Esophagus (tissue), 2 donors: ENCODE results near the gene FBLN2. TPM values are rescaled to one million over a fixed set of nuclear protein-coding genes. Genes with fewer than 3 reads are reported as not detected.

Experiments used
- H3K27ac ChIP-seq, 2 donors: one replicate each; pipeline ENCODE4 v1.5.1; 2013; ENCODE audit warnings: low read depth in 2 of 2, mild to moderate bottlenecking in 2 of 2, inconsistent platforms in 1 of 2, low read length in 1 of 2, moderate library complexity in 1 of 2
- H3K27me3 ChIP-seq, 2 donors: one replicate each; pipeline ENCODE4 v1.6.1; 2013; ENCODE audit warnings: low read length in 2 of 2, control low read depth in 1 of 2, mild to moderate bottlenecking in 1 of 2; ENCODE audit not compliant: insufficient read depth in 2 of 2, control insufficient read depth in 1 of 2
- H3K36me3 ChIP-seq, 2 donors: one replicate each; pipeline ENCODE4 v1.6.1; 2013; ENCODE audit warnings: low read length in 1 of 2; ENCODE audit not compliant: control insufficient read depth in 2 of 2, insufficient read depth in 2 of 2
- H3K4me1 ChIP-seq, 2 donors: one replicate each; pipeline ENCODE4 v1.6.1; 2013; ENCODE audit warnings: low read length in 1 of 2; ENCODE audit not compliant: control insufficient read depth in 2 of 2, insufficient read depth in 2 of 2
- H3K4me3 ChIP-seq, 2 donors: one replicate each; pipeline ENCODE4 v1.5.1; 2013; ENCODE audit warnings: low read length in 2 of 2, mild to moderate bottlenecking in 2 of 2, low read depth in 1 of 2, moderate library complexity in 1 of 2
- H3K9me3 ChIP-seq, 2 donors: one replicate each; pipeline ENCODE4 v1.6.1; 2013; ENCODE audit warnings: mild to moderate bottlenecking in 2 of 2, low read depth in 1 of 2, low read length in 1 of 2, moderate library complexity in 1 of 2; ENCODE audit not compliant: control insufficient read depth in 2 of 2, insufficient read depth in 1 of 2
- WGBS, 2 donors: extraction: QIAGEN DNeasy Blood & Tissue Kit; methylation state at CpG; one replicate each; pipeline ENCODE4 v1.1.7; 2013; 5-methylcytosine and 5-hydroxymethylcytosine counted together
- polyA plus RNA-seq, 2 donors: library from polyadenylated mRNA; stranded (reverse); fragments of 200-250 nt; gene quantifications; one replicate each; pipeline ENCODE4 v1.2.3, GENCODE V29; 2013
- donor health status: healthy with polysubstance abuse.
- donor health status: Bipolar disorder and iron deficiency.

Gene FBLN2
- polyA plus RNA-seq, 2 donors = 2.7 to 6.0 TPM

DNA sequence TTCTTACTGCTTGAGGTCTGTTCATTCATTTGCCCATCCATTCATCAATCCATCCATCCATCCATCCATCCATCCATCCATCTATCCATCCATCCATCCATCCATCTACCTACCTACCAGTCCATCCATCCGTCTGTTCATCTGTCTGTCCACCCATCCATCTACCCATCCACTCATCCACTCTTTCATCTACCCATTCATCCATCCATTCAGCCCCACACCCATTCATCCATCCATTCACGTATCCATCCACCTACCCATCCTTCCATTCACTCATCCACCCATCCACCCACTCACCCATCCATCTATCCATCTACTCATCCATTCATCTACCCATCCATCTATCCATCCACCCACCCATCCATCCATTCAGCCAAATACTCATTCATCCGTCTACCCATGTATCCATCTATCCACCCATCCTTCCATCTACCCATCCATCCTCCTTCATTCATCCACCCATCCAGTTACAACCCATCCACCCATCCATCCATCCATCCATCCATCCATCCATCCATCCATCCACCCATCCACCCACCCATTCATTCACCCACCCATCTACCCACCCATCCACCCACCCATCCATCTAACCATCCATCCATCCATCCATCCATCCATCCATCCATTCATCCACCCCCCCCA is 68.3 kb downstream of the FBLN2 start:
- Histone ChIP-seq H3K27me3 (no peaks in the 10 kb centered on the region), H3K27ac (no peak overlapping the region), H3K36me3 (peaks cover 0 to 2% of the 10 kb centered on the region in 2 donors), H3K4me1 (peaks cover 0 to 3% of the 10 kb centered on the region in 2 donors), H3K4me3 (no peak overlapping the region), H3K9me3 (peaks cover 2 to 8% of the 10 kb centered on the region in 2 donors)
- WGBS, 2 donors = 88 to 93% methylated on average over 3 of the region's 3 CpGs

DNA sequence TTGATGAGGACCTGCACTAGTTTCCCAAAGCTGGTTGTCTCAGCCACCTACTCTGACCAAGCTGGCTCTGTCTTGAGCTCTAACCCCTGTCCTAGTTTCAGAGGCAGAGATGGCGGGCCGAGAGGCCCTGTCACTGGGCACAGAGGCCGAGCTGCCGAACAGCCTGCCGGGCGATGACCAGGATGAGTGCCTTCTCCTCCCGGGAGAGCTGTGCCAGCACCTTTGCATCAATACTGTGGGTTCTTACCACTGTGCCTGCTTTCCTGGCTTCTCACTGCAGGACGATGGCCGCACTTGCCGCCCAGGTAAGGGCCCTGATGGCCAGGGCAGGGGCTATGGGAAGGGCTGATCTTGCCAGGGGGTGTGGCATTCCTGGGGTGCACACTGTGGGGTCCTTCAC is 69.1 kb downstream of the FBLN2 start:
- Histone ChIP-seq H3K4me1 (peaks cover 0 to 11% of the 10 kb centered on the region in 2 donors), H3K9me3 (peaks cover 2 to 6% of the 10 kb centered on the region in 2 donors), H3K4me3 (no peak overlapping the region), H3K36me3 (peaks cover 0 to 4% of the 10 kb centered on the region in 2 donors), H3K27me3 (no peaks in the 10 kb centered on the region), H3K27ac (no peak overlapping the region)
- 95% methylated on average over 10 of the region's 10 CpGs for WGBS, 2 donors

DNA sequence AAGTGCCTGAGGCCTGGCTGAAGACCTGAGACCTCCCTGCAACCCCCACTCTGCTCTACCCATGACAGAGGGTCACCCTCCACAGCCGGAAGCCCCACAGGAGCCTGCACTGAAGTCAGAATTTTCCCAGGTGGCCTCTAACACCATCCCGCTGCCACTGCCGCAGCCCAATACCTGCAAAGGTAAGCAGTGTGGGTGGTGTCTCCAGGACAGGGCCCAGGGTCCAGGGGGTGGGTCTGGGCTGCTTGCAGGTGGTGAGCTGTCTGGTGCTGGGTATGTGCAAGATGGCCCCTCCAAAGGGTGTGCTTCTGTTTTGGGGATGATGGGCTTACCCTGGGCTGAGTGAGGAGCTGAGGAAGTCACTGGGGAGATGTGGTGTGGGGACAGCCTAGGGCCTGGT is 69.9 kb downstream of the FBLN2 start:
- H3K36me3 ChIP-seq = peaks cover 0 to 7% of the 10 kb centered on the region in 2 donors
- peaks cover 0 to 17% of the 10 kb centered on the region in 2 donors for H3K4me1 ChIP-seq
- H3K27ac ChIP-seq = no peak overlapping the region
- no peak overlapping the region for H3K4me3 ChIP-seq
- H3K9me3 ChIP-seq = peaks cover 2 to 6% of the 10 kb centered on the region in 2 donors
- H3K27me3 ChIP-seq = no peaks in the 10 kb centered on the region
- 96 to 100% methylated on average over 3 of the region's 3 CpGs for WGBS, 2 donors

DNA sequence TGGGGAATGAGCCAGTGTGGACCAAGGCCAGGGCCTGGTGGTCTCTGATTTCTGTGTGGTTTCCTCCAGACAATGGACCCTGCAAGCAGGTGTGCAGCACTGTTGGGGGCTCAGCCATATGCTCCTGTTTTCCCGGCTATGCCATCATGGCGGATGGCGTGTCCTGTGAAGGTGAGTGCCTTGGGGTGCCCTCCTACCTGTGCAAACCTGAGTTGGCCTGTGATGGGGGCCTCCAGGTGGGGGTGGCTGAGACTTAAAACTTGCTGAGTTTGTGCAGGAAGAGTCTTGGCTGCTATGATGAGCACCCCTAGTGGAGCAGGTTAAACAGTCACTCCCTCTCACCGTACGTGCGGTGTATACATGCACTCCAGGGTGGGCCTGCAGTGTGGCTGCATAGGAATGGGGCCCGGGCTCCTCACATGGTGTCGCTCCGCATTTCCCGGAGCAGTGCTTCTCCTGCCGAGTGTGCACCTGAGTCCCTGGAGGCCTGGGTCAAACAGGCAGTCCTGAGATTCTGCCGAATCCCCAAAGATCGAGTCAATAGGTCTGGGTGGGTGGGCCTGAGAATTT is 70.8 kb downstream of the FBLN2 start:
- Histone ChIP-seq H3K36me3 (peaks cover 0 to 7% of the 10 kb centered on the region in 2 donors), H3K27me3 (no peaks in the 10 kb centered on the region), H3K4me1 (peaks cover 2 to 17% of the 10 kb centered on the region in 2 donors), H3K27ac (no peak overlapping the region), H3K9me3 (peaks cover 2 to 6% of the 10 kb centered on the region in 2 donors), H3K4me3 (no peak overlapping the region)
- WGBS, 2 donors = 85 to 92% methylated on average over 13 of the region's 13 CpGs

DNA sequence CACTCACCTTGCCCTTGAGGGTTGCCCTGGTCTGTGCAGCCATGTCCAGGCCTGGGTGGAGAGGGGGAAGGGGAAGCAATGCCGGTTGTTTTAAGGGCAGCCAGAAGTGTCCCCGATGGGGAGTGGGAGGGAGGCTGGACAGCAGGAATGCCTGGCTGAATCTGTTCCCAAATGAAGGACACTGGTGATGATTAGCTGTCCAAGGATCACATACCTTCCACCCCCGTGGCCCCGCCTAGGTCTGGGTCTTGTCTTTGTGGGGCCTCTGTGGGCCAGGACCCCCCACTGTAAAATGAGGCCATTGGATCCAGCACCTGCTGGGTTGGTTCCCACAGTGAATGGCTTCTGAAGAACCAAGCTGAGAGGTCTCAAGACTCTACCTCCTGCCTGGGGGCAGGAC is 71.4 kb downstream of the FBLN2 start:
- H3K27ac ChIP-seq = no peak overlapping the region
- H3K36me3 ChIP-seq = peaks cover 0 to 7% of the 10 kb centered on the region in 2 donors
- WGBS, 2 donors = 90% methylated on average over 4 of the region's 4 CpGs
- no peaks in the 10 kb centered on the region for H3K27me3 ChIP-seq
- peaks cover 2 to 17% of the 10 kb centered on the region in 2 donors for H3K4me1 ChIP-seq
- H3K9me3 ChIP-seq = peaks cover 0 to 6% of the 10 kb centered on the region in 2 donors
- H3K4me3 ChIP-seq = no peak overlapping the region

DNA sequence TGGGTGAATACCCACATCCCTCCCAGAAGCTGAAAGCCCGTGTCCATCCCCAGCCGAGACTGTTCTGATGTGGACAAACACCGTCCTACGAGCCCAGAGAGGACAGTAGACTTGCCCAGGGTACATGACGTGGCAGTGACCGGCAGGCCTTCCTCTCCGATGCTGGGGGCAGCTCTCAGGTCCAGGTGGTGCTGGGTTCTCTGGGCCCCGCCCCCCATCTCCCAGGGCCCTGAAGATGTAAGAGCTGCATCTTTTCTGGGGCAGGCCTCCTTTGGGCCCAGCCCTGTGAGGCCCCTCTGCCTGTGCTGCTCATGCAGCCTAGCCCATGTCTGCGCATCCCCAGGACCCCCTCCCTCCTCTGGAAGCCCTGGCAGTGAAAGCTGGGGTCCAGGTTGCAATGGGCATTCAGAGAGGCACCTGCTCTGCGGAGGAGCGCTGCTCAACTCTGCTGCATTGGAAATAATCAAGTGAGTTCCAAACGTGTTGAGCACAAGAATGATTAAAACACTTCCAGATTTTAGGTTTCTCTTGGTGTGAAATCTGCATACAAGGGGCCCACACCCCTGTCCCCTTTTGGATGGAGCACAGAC is 71.9 kb downstream of the FBLN2 start:
- peaks cover 0 to 4% of the 10 kb centered on the region in 2 donors for H3K36me3 ChIP-seq
- WGBS, 2 donors = 89 to 90% methylated on average over 12 of the region's 12 CpGs
- peaks cover 0 to 5% of the 10 kb centered on the region in 2 donors for H3K9me3 ChIP-seq
- H3K27ac ChIP-seq = no peak overlapping the region
- peaks cover 2 to 17% of the 10 kb centered on the region in 2 donors for H3K4me1 ChIP-seq
- no peak overlapping the region for H3K4me3 ChIP-seq
- no peaks in the 10 kb centered on the region for H3K27me3 ChIP-seq

DNA sequence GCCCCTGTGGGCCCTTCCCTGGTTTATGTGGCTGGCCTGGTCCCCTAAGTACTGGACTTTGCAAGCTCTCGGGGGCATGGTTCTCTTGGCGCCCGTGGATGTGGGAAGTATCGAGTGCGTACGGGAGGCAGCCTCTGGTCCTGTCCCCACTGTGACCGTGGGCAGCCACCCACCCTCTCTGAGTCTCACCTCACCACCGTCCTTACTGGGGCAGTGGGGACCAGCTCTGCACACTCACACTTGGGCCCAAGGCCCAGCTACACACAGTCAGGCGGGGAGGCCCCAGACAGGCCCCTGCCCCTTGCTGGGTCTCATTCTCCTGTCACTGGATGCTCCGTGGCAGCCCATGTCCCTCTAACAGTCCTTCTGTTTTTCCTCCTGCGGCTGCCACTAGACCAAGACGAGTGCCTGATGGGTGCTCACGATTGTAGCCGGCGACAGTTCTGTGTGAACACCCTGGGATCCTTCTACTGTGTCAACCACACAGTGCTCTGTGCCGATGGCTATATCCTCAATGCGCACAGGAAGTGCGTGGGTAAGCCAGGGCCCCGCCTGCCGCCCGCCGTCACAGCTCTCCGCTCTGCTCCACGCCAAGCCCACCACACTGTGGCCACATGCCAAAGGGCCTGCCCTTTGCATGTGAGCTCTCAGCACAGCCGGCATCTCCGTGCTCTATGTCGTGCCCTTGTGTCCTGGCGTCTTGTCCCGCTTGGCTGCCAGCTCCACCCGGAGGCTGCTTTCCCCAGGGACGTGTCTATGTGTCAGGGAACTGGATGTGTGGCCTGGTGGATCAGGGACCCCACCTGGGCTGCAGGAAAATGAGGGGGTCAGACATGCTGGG is 72.7 kb downstream of the FBLN2 start:
- Histone ChIP-seq H3K9me3 (no peaks in the 10 kb centered on the region), H3K27me3 (no peaks in the 10 kb centered on the region), H3K27ac (no peak overlapping the region), H3K4me3 (no peak overlapping the region), H3K36me3 (peaks cover 0 to 4% of the 10 kb centered on the region in 2 donors), H3K4me1 (peaks cover 2 to 17% of the 10 kb centered on the region in 2 donors)
- WGBS, 2 donors = 84 to 88% methylated on average over 31 of the region's 31 CpGs

DNA sequence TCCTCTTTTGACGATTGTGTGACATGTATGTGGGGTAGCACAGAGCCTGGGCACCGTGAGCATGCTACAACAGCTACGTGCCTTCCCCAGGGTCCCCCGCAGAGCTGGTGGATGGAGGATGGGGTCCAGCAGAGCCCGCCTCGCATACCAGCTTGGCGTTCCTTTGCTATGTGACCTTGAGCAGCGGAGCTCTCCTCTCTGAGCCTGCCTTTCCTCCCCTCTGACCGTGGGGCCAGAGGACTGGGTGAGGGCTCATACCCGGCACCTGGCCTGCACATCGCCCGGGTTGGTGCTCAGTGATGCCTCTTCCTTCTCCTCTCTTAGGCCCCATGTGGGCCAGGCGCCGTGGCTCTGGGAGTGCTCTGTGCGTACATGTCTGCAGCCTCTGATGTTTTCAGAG is 73.4 kb downstream of the FBLN2 start:
- no peaks in the 10 kb centered on the region for H3K9me3 ChIP-seq
- peaks cover 2 to 17% of the 10 kb centered on the region in 2 donors for H3K4me1 ChIP-seq
- H3K4me3 ChIP-seq = no peak overlapping the region
- H3K36me3 ChIP-seq = peaks cover 0 to 4% of the 10 kb centered on the region in 2 donors
- WGBS, 2 donors = 84 to 91% methylated on average over 15 of the region's 15 CpGs
- H3K27ac ChIP-seq = no peak overlapping the region
- no peaks in the 10 kb centered on the region for H3K27me3 ChIP-seq

DNA sequence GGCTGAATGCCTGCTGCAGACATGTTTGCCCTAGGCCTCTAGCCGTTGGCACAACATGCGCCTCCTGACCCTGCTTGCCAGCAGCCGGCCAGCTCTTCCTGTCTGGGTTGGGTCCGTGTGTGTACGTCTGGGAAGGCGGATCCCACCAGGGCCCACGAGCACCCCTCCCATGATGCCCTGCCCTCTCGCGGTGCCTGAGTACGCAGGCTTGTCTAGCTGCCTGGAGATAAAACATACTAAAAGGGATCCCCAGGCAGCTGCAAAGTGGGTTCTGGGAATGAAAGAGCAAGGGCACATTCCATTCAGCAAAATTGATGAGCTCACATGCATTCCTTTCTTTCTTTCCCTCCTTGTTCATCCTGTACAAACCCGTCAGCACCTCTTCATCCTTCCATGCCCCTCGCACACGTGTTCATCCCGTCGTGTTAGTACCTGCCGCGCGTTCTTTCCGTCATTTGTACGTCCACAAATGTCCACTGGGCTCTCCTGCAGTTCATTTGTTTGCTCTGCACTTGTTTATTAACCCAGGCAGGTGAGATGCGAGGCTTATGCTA is 74.3 kb downstream of the FBLN2 start:
- Histone ChIP-seq H3K4me3 (peak overlapping the region in 1 of 2 donors; percentile 3), H3K36me3 (peaks cover 0 to 4% of the 10 kb centered on the region in 2 donors), H3K27me3 (no peaks in the 10 kb centered on the region), H3K9me3 (no peaks in the 10 kb centered on the region), H3K4me1 (peaks cover 2 to 17% of the 10 kb centered on the region in 2 donors), H3K27ac (peak overlapping the region; percentile 53 to 79)
- WGBS, 2 donors = 39 to 43% methylated on average over 21 of the region's 21 CpGs
